Measurements from ENCODE around the gene SPPL2C. TPM values are rescaled to one million over a fixed set of nuclear protein-coding genes. Genes with fewer than 3 reads are reported as not detected.
"Not testable (repeated sequence)": the region's sequence is repeated elsewhere in the genome, so short reads cannot be mapped to it uniquely, and the experiment has no call there.

Gene SPPL2C
- total and polyA plus RNA-seq, 10 of the 15 experiments (the other 5 are each of a cell fraction or from before 2014, with no cell fraction given) = not detected

GRCh38 chr17:45861165-45861564 is 16.5 kb downstream of the SPPL2C start:
- intact Hi-C loops (cut with micrococcal nuclease; ENCODE audit: unreplicated experiment) = no loop called here
- POLR2A ChIA-PET = no interaction called here
- in situ Hi-C loops (cut with MboI) = no loop called here
- Histone ChIP-seq H3K4me2 (ENCODE audit: control insufficient read depth, insufficient read depth) (no peak overlapping the region), H3K9me3 (replicated peaks; ENCODE audit: control insufficient read depth, insufficient read depth, low read length) (no peaks in the 10 kb centered on the region; the same call in 2 of the 3 replicates), H3K36me3 (ENCODE audit: control insufficient read depth in 2 of 2, insufficient read depth in 2 of 2, low read length in 1 of 2) (no peaks in the 10 kb centered on the region), H3K79me2 (ENCODE audit: control insufficient read depth, insufficient read depth, low read length) (no peaks in the 10 kb centered on the region), H3K27me3 (replicated peaks in 1 of 2; ENCODE audit: control insufficient read depth in 2 of 2, insufficient read depth in 2 of 2, low read length in 1 of 2) (peaks cover 0 to 5% of the 10 kb centered on the region in 2 experiments; a peak in 2 of 4 replicates), H3K4me1 (ENCODE audit: control insufficient read depth, insufficient read depth, low read length) (no peaks in the 10 kb centered on the region), H3K4me3 (no peak overlapping the region), H3K9ac (ENCODE audit: control insufficient read depth, insufficient read depth, low read length) (no peak overlapping the region), H3K27ac (ENCODE audit: control insufficient read depth, insufficient read depth) (no peak overlapping the region), H4K20me1 (ENCODE audit: control insufficient read depth, insufficient read depth) (no peaks in the 10 kb centered on the region; the same call in 1 of the 2 replicates), H2AFZ (ENCODE audit: control insufficient read depth, low read depth, low read length) (no peak overlapping the region)
- ATAC-seq (no peak), FAIRE-seq (no peak), DNase-seq (ENCODE audit: low read depth, low spot score) (no peak)
- no TSS peak for BruUV-seq (replicated peaks)
- SMC1A ChIA-PET (ENCODE audit: uncharacterized antibody, unreplicated experiment) = no interaction called here
- WGBS (ENCODE audit: insufficient coverage, insufficient replicate concordance, low lambda C conversion rate, missing lambda C conversion rate) = 28% methylated on average over 7 of the region's 7 CpGs
- CTCF ChIA-PET = interaction anchor here (1.2 kb wide), 1 partner anchor 9 kb away, joined by 4 read pairs; no protein-coding TSS in a partner anchor
- RAD21 ChIA-PET (ENCODE audit: unreplicated experiment) = no interaction called here
- TF ChIP-seq POLR2AphosphoS5 (IDR thresholded peaks at IDR 0.05; ENCODE audit: low read length) = no peak
- TF ChIP-seq NR2F1 (conservative IDR thresholded peaks at IDR 0.05) = no peak
- no peak for TF ChIP-seq RAD51 (IDR thresholded peaks at IDR 0.05)
- no peak for TF ChIP-seq CHD4 (IDR thresholded peaks at IDR 0.05)
- no peak for TF ChIP-seq CUX1 (IDR thresholded peaks at IDR 0.05; ENCODE audit: insufficient replicate concordance, low read depth, low read length)
- TF ChIP-seq BCL3 (IDR thresholded peaks at IDR 0.05; ENCODE audit: borderline replicate concordance, insufficient read depth, low read depth, low read length, poor library complexity, severe bottlenecking) = no peak
- no peak for TF ChIP-seq YY1 (IDR thresholded peaks at IDR 0.05; ENCODE audit: low read depth, low read length)
- no peak for TF ChIP-seq RFX5 (IDR thresholded peaks at IDR 0.05; ENCODE audit: low read depth, low read length)
- TF ChIP-seq TCF3 (IDR thresholded peaks at IDR 0.05; ENCODE audit: borderline replicate concordance, insufficient read depth, low read depth, low read length) = no peak
- no peak for TF ChIP-seq CREB1 (IDR thresholded peaks at IDR 0.05; ENCODE audit: low read depth)
- TF ChIP-seq STAT1 (conservative IDR thresholded peaks at IDR 0.05) = no peak

GRCh38 chr17:45862127-45862526 is 17.4 kb downstream of the SPPL2C start:
- CTCF ChIA-PET = interaction anchor here (1.2 kb wide), 1 partner anchor 10 kb away, joined by 4 read pairs; no protein-coding TSS in a partner anchor
- FAIRE-seq; H3K27me3 ChIP-seq (replicated peaks in 1 of 2; ENCODE audit: control insufficient read depth in 2 of 2, insufficient read depth in 2 of 2, low read length in 1 of 2); H3K9me3 ChIP-seq (replicated peaks; ENCODE audit: control insufficient read depth, insufficient read depth, low read length); H3K4me2 ChIP-seq (ENCODE audit: control insufficient read depth, insufficient read depth); SMC1A ChIA-PET (ENCODE audit: uncharacterized antibody, unreplicated experiment); intact Hi-C loops (cut with micrococcal nuclease; ENCODE audit: unreplicated experiment); H3K9ac ChIP-seq (ENCODE audit: control insufficient read depth, insufficient read depth, low read length); H2AFZ ChIP-seq (ENCODE audit: control insufficient read depth, low read depth, low read length); H3K79me2 ChIP-seq (ENCODE audit: control insufficient read depth, insufficient read depth, low read length); RAD21 ChIA-PET (ENCODE audit: unreplicated experiment); H3K36me3 ChIP-seq (ENCODE audit: control insufficient read depth in 2 of 2, insufficient read depth in 2 of 2, low read length in 1 of 2); in situ Hi-C loops (cut with MboI); DNase-seq (ENCODE audit: low read depth, low spot score); POLR2A ChIA-PET; H4K20me1 ChIP-seq (ENCODE audit: control insufficient read depth, insufficient read depth); H3K27ac ChIP-seq (ENCODE audit: control insufficient read depth, insufficient read depth); H3K4me1 ChIP-seq (ENCODE audit: control insufficient read depth, insufficient read depth, low read length); BruUV-seq (replicated peaks); ATAC-seq; H3K4me3 ChIP-seq: not testable (repeated sequence)
- 63% methylated on average over 9 of the region's 9 CpGs for WGBS (ENCODE audit: insufficient coverage, insufficient replicate concordance, low lambda C conversion rate, missing lambda C conversion rate)
